Thyroid gland (tissue), 4 donors: ENCODE results near the gene STAT3. TPM values are rescaled to one million over a fixed set of nuclear protein-coding genes. Genes with fewer than 3 reads are reported as not detected.

Experiments
- DNase-seq, 2 donors: peaks; one replicate each; pipeline ENCODE4 v3.0.0-alpha.2; 2019
- H3K27ac ChIP-seq, 3 donors: fragments of 200-600 bp; sonication (generic); 1 replicate in 2 of 3; 2 replicates in 1 of 3; pipeline ENCODE4 v1.5.1; 2016 to 2019; ENCODE audit warnings: mild to moderate bottlenecking in 1 of 3, moderate library complexity in 1 of 3
- H3K27me3 ChIP-seq: fragments of 200-600 bp; sonication (generic); one replicate; pipeline ENCODE4 v1.5.1; 2019
- H3K36me3 ChIP-seq, 2 donors: fragments of 200-600 bp; sonication (generic); one replicate each; pipeline ENCODE4 v1.5.1; 2016 to 2019
- H3K4me1 ChIP-seq, 2 donors: fragments of 200-600 bp; sonication (generic); one replicate each; pipeline ENCODE4 v1.5.1; 2017 to 2019
- H3K4me3 ChIP-seq, 3 donors: fragments of 200-600 bp; sonication (generic); replicated peaks in 1 of 3; 1 replicate in 2 of 3; 2 replicates in 1 of 3; pipeline ENCODE4 v1.5.1; 2016; ENCODE audit warnings: mild to moderate bottlenecking in 1 of 3
- H3K9me3 ChIP-seq: fragments of 200-600 bp; sonication (generic); one replicate; pipeline ENCODE4 v1.5.1; 2017
- CTCF ChIP-seq, 6 experiments: fragments of 200-600 bp in 3 of 6; fragments of 450-650 bp in 3 of 6; sonication (generic) in 3 of 6; IDR thresholded peaks; one replicate each; pipeline ENCODE4 v1.5.1; 2016 to 2019; ENCODE audit warnings: antibody characterized with exemption in 6 of 6, mild to moderate bottlenecking in 2 of 6, inconsistent platforms in 1 of 6, moderate library complexity in 1 of 6
- POLR2A ChIP-seq, 2 donors: fragments of 450-650 bp; IDR thresholded peaks; one replicate each; pipeline ENCODE4 v1.6.1; 2017; ENCODE audit warnings: antibody characterized with exemption in 2 of 2, mild to moderate bottlenecking in 2 of 2, moderate library complexity in 1 of 2
- WGBS, 2 donors: methylation state at CpG; one replicate each; pipeline ENCODE4 v1.1.5; 2017; 5-methylcytosine and 5-hydroxymethylcytosine counted together
- intact Hi-C: fragments of 100-400 bp; cut with DNase I; formaldehyde crosslinking; loops from one replicate; pipeline ENCODE4 v1.15.1; 2023
- total RNA-seq, 4 donors: library from RNA; depleted of rRNA; stranded (reverse); fragments of >200 nt; gene quantifications; one replicate each; pipeline ENCODE4 v1.2.3, GENCODE V29; 2016

The STAT3 gene
- total RNA-seq, 4 donors from 2014 or later: 147 to 292 (median 206) TPM

GRCh38 chr17:42409523-42410318 lies 21.5 kb upstream of the STAT3 start:
- H3K4me1 ChIP-seq: peaks cover 50 to 80% of the 10 kb centered on the region in 2 donors
- H3K27ac ChIP-seq: peak overlapping the region; percentile 73 to 91 (median 90)
- TF ChIP-seq POLR2A (IDR thresholded peaks at IDR 0.05) (peak in 1 of 2 donors; percentile 20), CTCF (IDR thresholded peaks at IDR 0.05) (no peak)
- no peaks in the 10 kb centered on the region for H3K9me3 ChIP-seq
- no peaks in the 10 kb centered on the region for H3K27me3 ChIP-seq
- peak; percentile 78 to 79 for DNase-seq
- no peak overlapping the region for H3K4me3 ChIP-seq
- 9 to 14% methylated on average over 5 of the region's 5 CpGs for WGBS, 2 donors
- intact Hi-C loops: loop anchor here (10.0 kb wide), 1 partner anchor 55 kb away; no protein-coding TSS in a partner anchor
- H3K36me3 ChIP-seq: peaks cover 2 to 5% of the 10 kb centered on the region in 2 donors

- WGBS, 2 donors: 71 to 76% methylated on average over 2 of the region's 2 CpGs
- intact Hi-C loops: no loop called here
- Histone ChIP-seq H3K4me3 (no peak overlapping the region), H3K9me3 (no peaks in the 10 kb centered on the region), H3K27ac (peak overlapping the region; percentile 0 to 90 (median 47)), H3K27me3 (no peaks in the 10 kb centered on the region), H3K4me1 (peaks cover 40 to 63% of the 10 kb centered on the region in 2 donors), H3K36me3 (peaks cover 15% of the 10 kb centered on the region in 2 donors)
- DNase-seq: no peak
- TF ChIP-seq POLR2A (IDR thresholded peaks at IDR 0.05) (no peak), CTCF (IDR thresholded peaks at IDR 0.05) (no peak)
Measured at GRCh38 chr17:42408061-42408460, 19.8 kb upstream of the STAT3 start.

- no peak for TF ChIP-seq CTCF (IDR thresholded peaks at IDR 0.05)
- TF ChIP-seq POLR2A (IDR thresholded peaks at IDR 0.05): no peak
- peaks cover 40 to 62% of the 10 kb centered on the region in 2 donors for H3K4me1 ChIP-seq
- peak; percentile 95 to 96 for DNase-seq
- no peaks in the 10 kb centered on the region for H3K9me3 ChIP-seq
- H3K27ac ChIP-seq: peak overlapping the region; percentile 41 to 90 (median 53)
- intact Hi-C loops: no loop called here
- H3K4me3 ChIP-seq: no peak overlapping the region
- H3K27me3 ChIP-seq: no peaks in the 10 kb centered on the region
- H3K36me3 ChIP-seq: peaks cover 15% of the 10 kb centered on the region in 2 donors
- 24 to 28% methylated on average over 2 of the region's 2 CpGs for WGBS, 2 donors
Measured at GRCh38 chr17:42407289-42407836, 19.1 kb upstream of the STAT3 start.

DNA sequence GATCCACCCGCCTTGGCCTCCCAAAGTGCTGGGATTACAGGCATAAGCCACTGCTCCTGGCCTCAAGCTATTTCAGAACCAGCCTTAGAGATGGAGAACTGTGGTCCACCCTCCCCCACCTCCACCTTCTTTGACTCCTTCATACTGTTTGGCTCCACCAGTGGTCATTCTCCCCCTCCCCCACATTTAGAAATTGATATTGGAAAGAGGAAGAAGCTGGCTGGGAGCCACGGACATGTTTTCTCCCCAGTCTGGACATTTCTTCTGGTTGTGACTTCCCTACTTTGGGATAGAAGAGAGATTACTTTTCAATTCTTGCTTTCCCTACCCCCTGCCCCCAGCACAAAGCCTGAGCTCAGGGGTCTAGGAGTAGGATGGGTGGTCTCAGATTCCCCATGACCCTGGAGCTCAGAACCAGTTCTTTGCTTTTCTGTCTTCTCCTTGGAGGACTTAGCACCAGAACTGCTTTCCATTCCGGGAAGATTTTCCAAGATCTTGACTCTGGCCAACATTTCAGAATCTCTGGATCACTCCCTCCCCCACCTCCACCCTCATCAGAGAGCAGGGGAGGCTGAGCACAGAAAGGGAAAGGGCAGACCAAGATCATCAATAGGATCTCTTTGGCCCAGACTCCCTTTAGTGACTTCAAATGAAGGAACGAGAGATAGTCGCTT lies 18.5 kb upstream of the STAT3 start:
- H3K4me1 ChIP-seq: peaks cover 36 to 57% of the 10 kb centered on the region in 2 donors
- peak overlapping the region; percentile 41 to 90 (median 53) for H3K27ac ChIP-seq
- intact Hi-C loops: no loop called here
- WGBS, 2 donors: 65 to 67% methylated on average over 5 of the region's 5 CpGs
- no peaks in the 10 kb centered on the region for H3K9me3 ChIP-seq
- no peak overlapping the region for H3K4me3 ChIP-seq
- no peaks in the 10 kb centered on the region for H3K27me3 ChIP-seq
- peak in 1 of 2 donors; percentile 20 for DNase-seq
- H3K36me3 ChIP-seq: peaks cover 15% of the 10 kb centered on the region in 2 donors
- TF ChIP-seq POLR2A (IDR thresholded peaks at IDR 0.05): no peak
- no peak for TF ChIP-seq CTCF (IDR thresholded peaks at IDR 0.05)
